RPMI8226 (cell line): Measurements from ENCODE around the gene HS6ST2.

ENCODE experiments used
- DNase-seq: peaks from one replicate; pipeline ENCODE4 v3.0.0-alpha.2; 2015

The HS6ST2 gene

GRCh38 chrX:132603700-132604286 lies 354.6 kb downstream of the HS6ST2 start:
- no peak for DNase-seq

GRCh38 chrX:132602701-132603100 lies 355.7 kb downstream of the HS6ST2 start:
- no peak for DNase-seq

GRCh38 chrX:132594999-132595398 lies 363.4 kb downstream of the HS6ST2 start:
- DNase-seq = no peak

GRCh38 chrX:132594129-132594528 lies 364.3 kb downstream of the HS6ST2 start:
- no peak for DNase-seq

GRCh38 chrX:132592880-132593279 lies 365.5 kb downstream of the HS6ST2 start:
- DNase-seq = peak; percentile 11

- DNase-seq = no peak
These were observed 366.6 kb downstream of the HS6ST2 start for GRCh38 chrX:132591719-132592275.

- DNase-seq = no peak
These were observed 367.9 kb downstream of the HS6ST2 start for GRCh38 chrX:132590350-132591026.

GRCh38 chrX:132584936-132585335 lies 373.5 kb downstream of the HS6ST2 start:
- no peak for DNase-seq

- no peak for DNase-seq
These were observed 381.5 kb downstream of the HS6ST2 start for GRCh38 chrX:132576939-132577338.
